ENCODE results near the gene RASA3. TPM values are rescaled to one million over a fixed set of nuclear protein-coding genes. Genes with fewer than 3 reads are reported as not detected.

Gene RASA3
- total and polyA plus RNA-seq, 10 of the 15 experiments (the other 5 are each of a cell fraction or from before 2014, with no cell fraction given), result 0.79 to 33.9 (median 17.6) TPM

DNA sequence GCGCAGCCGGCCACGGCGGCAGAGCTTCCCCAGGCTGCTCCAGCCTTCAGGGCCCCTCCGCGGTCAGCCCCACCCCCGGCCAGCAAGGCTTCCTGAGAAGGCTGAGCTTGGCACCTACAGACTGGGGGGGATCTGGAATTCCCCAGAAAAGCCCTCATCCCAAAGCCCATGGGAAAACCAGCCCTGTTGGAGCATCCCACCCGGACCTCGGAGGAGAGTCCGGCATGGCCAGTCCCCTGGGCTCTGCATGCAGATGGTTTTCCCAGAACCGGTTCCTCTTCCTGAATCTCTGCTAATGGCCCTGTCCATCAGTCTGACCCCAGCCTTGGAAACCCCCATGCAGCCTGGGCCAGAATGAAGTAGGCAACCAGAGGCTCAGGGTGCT, 10.3 kb downstream of the RASA3 start:
- Histone ChIP-seq H3K4me3 (no peak overlapping the region), H2AFZ (ENCODE audit: control insufficient read depth, low read depth, low read length) (no peak overlapping the region), H3K27me3 (replicated peaks in 1 of 2; ENCODE audit: control insufficient read depth in 2 of 2, insufficient read depth in 2 of 2, low read length in 1 of 2) (no peaks in the 10 kb centered on the region), H3K4me1 (ENCODE audit: control insufficient read depth, insufficient read depth, low read length) (peaks cover 14% of the 10 kb centered on the region), H3K9ac (ENCODE audit: control insufficient read depth, insufficient read depth, low read length) (no peak overlapping the region), H3K79me2 (ENCODE audit: control insufficient read depth, insufficient read depth, low read length) (peaks cover 13% of the 10 kb centered on the region), H3K27ac (ENCODE audit: control insufficient read depth, insufficient read depth) (no peak overlapping the region), H3K9me3 (replicated peaks; ENCODE audit: control insufficient read depth, insufficient read depth, low read length) (no peaks in the 10 kb centered on the region; the same call in 2 of the 3 replicates), H3K36me3 (ENCODE audit: control insufficient read depth in 2 of 2, insufficient read depth in 2 of 2, low read length in 1 of 2) (no peaks in the 10 kb centered on the region; a peak in 1 of 4 replicates), H3K4me2 (ENCODE audit: control insufficient read depth, insufficient read depth) (no peak overlapping the region), H4K20me1 (ENCODE audit: control insufficient read depth, insufficient read depth) (no peaks in the 10 kb centered on the region; the same call in 1 of the 2 replicates)
- DNase-seq (ENCODE audit: low read depth, low spot score) (no peak), ATAC-seq (no peak), FAIRE-seq (no peak)
- intact Hi-C loops (cut with micrococcal nuclease; ENCODE audit: unreplicated experiment), result no loop called here
- CTCF ChIA-PET, result no interaction called here
- SMC1A ChIA-PET (ENCODE audit: uncharacterized antibody, unreplicated experiment), result no interaction called here
- no TSS peak for BruUV-seq (replicated peaks)
- no peak for TF ChIP-seq FOS (IDR thresholded peaks at IDR 0.05; ENCODE audit: borderline replicate concordance, extremely low read depth, insufficient read length)
- TF ChIP-seq PAX5 (IDR thresholded peaks at IDR 0.05; ENCODE audit: borderline replicate concordance, low read depth, low read length), result no peak
- no peak for TF ChIP-seq HDAC6 (IDR thresholded peaks at IDR 0.05; ENCODE audit: unreplicated experiment)
- no peak for TF ChIP-seq MTA2 (IDR thresholded peaks at IDR 0.05; ENCODE audit: low read depth)
- no peak for TF ChIP-seq TARDBP (IDR thresholded peaks at IDR 0.05; ENCODE audit: borderline replicate concordance)
- TF ChIP-seq, protein P1, sequence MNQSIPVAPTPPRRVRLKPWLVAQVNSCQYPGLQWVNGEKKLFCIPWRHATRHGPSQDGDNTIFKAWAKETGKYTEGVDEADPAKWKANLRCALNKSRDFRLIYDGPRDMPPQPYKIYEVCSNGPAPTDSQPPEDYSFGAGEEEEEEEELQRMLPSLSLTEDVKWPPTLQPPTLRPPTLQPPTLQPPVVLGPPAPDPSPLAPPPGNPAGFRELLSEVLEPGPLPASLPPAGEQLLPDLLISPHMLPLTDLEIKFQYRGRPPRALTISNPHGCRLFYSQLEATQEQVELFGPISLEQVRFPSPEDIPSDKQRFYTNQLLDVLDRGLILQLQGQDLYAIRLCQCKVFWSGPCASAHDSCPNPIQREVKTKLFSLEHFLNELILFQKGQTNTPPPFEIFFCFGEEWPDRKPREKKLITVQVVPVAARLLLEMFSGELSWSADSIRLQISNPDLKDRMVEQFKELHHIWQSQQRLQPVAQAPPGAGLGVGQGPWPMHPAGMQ (IDR thresholded peaks at IDR 0.05; ENCODE audit: borderline replicate concordance), result no peak
- TF ChIP-seq, protein P2, sequence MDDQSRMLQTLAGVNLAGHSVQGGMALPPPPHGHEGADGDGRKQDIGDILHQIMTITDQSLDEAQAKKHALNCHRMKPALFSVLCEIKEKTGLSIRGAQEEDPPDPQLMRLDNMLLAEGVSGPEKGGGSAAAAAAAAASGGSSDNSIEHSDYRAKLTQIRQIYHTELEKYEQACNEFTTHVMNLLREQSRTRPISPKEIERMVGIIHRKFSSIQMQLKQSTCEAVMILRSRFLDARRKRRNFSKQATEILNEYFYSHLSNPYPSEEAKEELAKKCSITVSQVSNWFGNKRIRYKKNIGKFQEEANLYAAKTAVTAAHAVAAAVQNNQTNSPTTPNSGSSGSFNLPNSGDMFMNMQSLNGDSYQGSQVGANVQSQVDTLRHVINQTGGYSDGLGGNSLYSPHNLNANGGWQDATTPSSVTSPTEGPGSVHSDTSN (IDR thresholded peaks at IDR 0.05; ENCODE audit: insufficient replicate concordance, low read depth, low read length), result no peak
- 92% methylated on average over 11 of the region's 11 CpGs for WGBS (ENCODE audit: insufficient coverage, insufficient replicate concordance, low lambda C conversion rate, missing lambda C conversion rate)
- POLR2A ChIA-PET, result no interaction called here
- in situ Hi-C loops (cut with MboI), result no loop called here
- RAD21 ChIA-PET (ENCODE audit: unreplicated experiment), result no interaction called here

Data from GM12878 (cell line).